ENCODE results near the gene TNS3. TPM values are rescaled to one million over a fixed set of nuclear protein-coding genes. Genes with fewer than 3 reads are reported as not detected.
A peak's percentile ranks its signal among the peaks of the same experiment; 100 is the strongest.

Gene TNS3
- total RNA-seq, 2 experiments from 2014 or later, result 0.12 to 0.52 TPM

DNA sequence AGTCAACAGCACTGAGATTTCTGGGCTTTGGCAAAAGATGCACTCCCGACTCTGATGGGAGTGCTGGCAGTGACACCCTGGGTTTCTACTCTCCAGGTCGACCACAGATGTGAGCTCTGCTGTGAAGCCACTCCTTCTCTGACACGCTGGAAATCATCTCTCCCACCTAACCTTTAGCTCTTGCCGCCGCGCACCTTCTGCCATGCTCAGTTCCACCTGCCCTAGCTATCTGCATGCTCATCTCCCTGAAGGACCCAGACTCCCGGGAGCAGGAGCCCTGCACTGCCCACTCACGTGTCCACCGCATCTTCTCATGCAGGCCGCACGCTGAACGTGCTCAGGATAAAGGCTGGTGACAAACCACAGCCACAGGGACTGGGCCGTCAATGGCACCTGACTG is 174.8 kb downstream of the TNS3 start:
- no peaks in the 10 kb centered on the region for H3K36me3 Mint-ChIP-seq
- H3K27ac Mint-ChIP-seq, result no peak overlapping the region
- H3K4me1 Mint-ChIP-seq, result peaks cover 9% of the 10 kb centered on the region

DNA sequence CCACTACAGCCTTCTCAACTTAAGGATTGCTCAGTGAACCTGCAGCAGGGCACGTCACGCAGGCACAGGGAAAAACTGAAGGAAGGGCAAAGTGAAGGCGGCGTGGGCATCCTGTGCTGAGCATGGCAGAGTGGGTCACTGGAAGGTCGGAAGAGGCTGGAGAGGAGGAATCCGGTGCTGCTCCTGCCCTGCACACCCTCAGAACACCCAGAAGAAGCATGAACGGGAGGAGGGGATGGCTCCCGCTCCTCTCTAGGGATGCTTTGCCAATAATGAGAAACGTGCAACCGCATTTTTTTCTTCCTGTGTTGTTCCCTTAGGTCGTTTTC is 175.1 kb downstream of the TNS3 start:
- Mint-ChIP-seq H3K4me3 (no peak overlapping the region), H3K27ac (no peak overlapping the region), H3K36me3 (no peaks in the 10 kb centered on the region), H3K9me3 (no peaks in the 10 kb centered on the region), H3K27me3 (no peaks in the 10 kb centered on the region), H3K4me1 (peaks cover 9% of the 10 kb centered on the region)
- DNase-seq, result no peak

More for the DNA sequence above, 174.8 kb downstream of the TNS3 start:
- DNase-seq, result no peak
- H3K27me3 Mint-ChIP-seq, result no peaks in the 10 kb centered on the region
- H3K4me3 Mint-ChIP-seq, result no peak overlapping the region
- no peaks in the 10 kb centered on the region for H3K9me3 Mint-ChIP-seq

- peaks cover 9% of the 10 kb centered on the region for H3K4me1 Mint-ChIP-seq
- no peak overlapping the region for H3K27ac Mint-ChIP-seq
- no peak overlapping the region for H3K4me3 Mint-ChIP-seq
- DNase-seq, result no peak
- no peaks in the 10 kb centered on the region for H3K36me3 Mint-ChIP-seq
- no peaks in the 10 kb centered on the region for H3K27me3 Mint-ChIP-seq
- no peaks in the 10 kb centered on the region for H3K9me3 Mint-ChIP-seq
Observed at GRCh38 chr7:47405921-47406800, 175.8 kb downstream of the TNS3 start.

DNA sequence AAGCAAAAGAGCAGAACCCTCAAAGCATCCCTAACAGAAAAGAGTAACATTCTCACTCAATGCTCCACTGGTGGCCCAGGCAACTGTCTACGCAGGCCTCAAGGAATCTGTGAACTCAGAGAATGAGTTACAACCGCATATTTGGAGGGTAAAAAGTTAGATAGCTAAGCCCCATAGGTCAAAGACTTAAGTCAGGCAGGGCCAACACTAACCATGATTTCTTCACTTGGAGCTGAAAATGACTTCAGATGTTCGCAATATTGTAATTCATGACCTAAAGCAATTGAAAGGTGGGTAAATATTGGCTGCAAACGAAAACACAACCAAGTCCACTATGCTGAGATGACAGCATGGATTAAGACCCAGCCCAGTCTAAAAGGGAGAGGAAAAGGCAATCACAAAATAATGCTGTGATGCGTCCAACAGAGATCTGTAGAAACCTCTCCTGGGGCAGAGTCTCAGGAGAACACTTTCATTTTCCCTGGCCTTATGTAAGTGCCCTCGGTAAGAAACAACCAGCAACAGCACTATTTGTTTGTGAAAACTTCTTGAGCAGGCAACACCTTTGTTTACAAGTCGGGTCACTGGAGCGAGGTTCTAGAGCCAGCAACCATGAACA is 176.5 kb downstream of the TNS3 start:
- Mint-ChIP-seq H3K4me3 (no peak overlapping the region), H3K27me3 (no peaks in the 10 kb centered on the region), H3K9me3 (no peaks in the 10 kb centered on the region), H3K36me3 (no peaks in the 10 kb centered on the region), H3K27ac (no peak overlapping the region), H3K4me1 (peaks cover 9% of the 10 kb centered on the region)
- no peak for DNase-seq

DNA sequence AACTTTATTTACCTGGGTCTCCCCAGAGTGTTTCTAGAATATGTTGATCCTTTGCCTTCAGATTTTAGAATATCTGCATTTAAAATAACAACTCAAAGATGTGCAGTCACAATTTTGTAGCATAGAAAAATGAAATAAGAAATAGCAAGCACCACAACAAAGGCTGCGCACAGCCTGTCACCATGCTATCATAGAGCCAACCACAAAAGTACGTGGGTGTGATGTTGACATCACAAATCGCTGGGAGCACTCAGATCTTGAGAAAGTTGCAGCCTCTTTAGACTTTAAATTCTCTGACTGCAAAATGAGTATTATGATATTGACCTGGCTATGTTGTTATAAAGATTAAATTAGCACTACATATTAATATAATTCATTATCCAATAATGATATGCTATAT is 177.9 kb downstream of the TNS3 start:
- Mint-ChIP-seq H3K4me1 (peaks cover 9% of the 10 kb centered on the region), H3K36me3 (no peaks in the 10 kb centered on the region), H3K9me3 (no peaks in the 10 kb centered on the region), H3K4me3 (no peak overlapping the region), H3K27ac (no peak overlapping the region), H3K27me3 (no peaks in the 10 kb centered on the region)
- DNase-seq, result peak; percentile 33

DNA sequence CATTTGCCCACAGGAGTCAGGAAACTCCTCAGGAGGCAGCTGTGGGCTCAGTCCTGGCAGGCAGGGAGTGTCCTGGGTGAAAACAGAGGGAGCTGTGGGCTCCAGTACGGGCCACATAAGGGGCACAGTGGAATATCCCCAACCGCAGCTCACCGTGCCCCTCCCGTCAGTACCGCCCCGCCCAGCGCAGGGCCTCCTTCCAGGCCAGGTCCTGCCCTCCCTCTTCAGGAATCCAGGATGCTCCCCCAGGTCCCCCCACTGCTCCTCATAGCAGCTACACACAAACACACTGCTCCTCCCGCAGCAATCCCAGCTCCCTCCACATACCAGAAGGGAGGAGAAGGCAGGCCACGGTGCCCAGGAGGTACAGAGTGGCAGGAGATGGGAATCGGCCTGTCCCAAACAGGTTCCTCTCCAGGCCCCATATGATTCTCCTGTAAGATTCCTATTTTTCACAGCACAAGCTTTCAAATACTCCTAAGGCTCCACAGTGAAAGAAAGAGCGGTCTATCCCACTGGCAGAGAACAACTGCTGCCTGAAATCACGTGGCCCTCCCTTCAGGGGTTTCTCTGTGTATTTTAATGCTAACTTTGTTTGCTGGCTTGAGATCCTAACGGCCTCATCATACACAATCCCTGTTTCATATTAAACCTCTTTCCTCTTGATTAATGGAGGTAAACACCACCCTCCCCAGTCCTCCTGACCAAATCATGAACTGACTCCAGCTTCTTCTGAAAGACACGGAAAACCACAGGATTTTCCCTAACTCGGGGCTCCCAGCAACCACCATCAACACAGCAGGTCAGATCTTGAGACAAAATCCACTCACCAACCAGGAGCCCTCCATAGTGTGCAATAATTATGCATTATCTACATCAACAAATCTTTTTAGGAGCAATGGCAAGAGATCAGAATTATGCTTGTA is 178.7 kb downstream of the TNS3 start:
- Mint-ChIP-seq H3K4me1 (peaks cover 9% of the 10 kb centered on the region), H3K27ac (no peak overlapping the region), H3K27me3 (no peaks in the 10 kb centered on the region)

GRCh38 chr7:47401611-47402570 is 180.0 kb downstream of the TNS3 start:
- H3K4me3 Mint-ChIP-seq, result no peak overlapping the region
- no peaks in the 10 kb centered on the region for H3K9me3 Mint-ChIP-seq
- peaks cover 9% of the 10 kb centered on the region for H3K4me1 Mint-ChIP-seq
- H3K27me3 Mint-ChIP-seq, result no peaks in the 10 kb centered on the region
- DNase-seq, result no peak
- H3K27ac Mint-ChIP-seq, result no peak overlapping the region
- H3K36me3 Mint-ChIP-seq, result no peaks in the 10 kb centered on the region

More for the DNA sequence above, 178.7 kb downstream of the TNS3 start:
- H3K36me3 Mint-ChIP-seq, result no peaks in the 10 kb centered on the region
- H3K4me3 Mint-ChIP-seq, result no peak overlapping the region
- DNase-seq, result no peak
- H3K9me3 Mint-ChIP-seq, result no peaks in the 10 kb centered on the region

DNA sequence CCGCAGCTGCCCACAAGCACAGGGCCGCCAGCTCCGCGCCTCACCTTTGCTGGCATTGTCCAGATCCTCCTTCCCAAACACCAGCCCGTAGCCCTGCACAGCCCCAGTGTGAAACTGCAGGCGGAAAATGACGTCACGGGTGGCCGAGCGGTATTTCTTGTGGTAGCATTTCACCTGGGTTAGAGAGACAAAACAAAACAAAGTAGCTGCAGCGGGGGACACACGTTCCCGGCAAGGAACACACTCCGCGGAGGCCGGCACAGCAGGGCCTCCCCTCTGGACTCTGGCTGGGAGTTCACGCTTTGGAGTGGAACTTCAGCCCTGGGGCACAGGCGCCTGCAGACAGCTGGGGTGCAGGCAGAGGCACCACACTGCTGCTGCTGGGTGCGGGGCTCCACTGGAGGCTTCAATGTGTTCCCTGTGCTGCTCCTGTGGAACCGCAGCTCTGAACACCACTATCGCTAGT is 181.1 kb downstream of the TNS3 start:
- no peaks in the 10 kb centered on the region for H3K9me3 Mint-ChIP-seq
- no peaks in the 10 kb centered on the region for H3K36me3 Mint-ChIP-seq
- H3K27me3 Mint-ChIP-seq, result no peaks in the 10 kb centered on the region
- H3K4me1 Mint-ChIP-seq, result peaks cover 9% of the 10 kb centered on the region
- DNase-seq, result no peak
- no peak overlapping the region for H3K27ac Mint-ChIP-seq
- H3K4me3 Mint-ChIP-seq, result no peak overlapping the region

GRCh38 chr7:47400001-47400400 is 181.9 kb downstream of the TNS3 start:
- Mint-ChIP-seq H3K9me3 (no peaks in the 10 kb centered on the region), H3K27me3 (peaks cover 4% of the 10 kb centered on the region), H3K27ac (no peak overlapping the region), H3K4me3 (no peak overlapping the region), H3K4me1 (peaks cover 9% of the 10 kb centered on the region), H3K36me3 (no peaks in the 10 kb centered on the region)
- no peak for DNase-seq

- Mint-ChIP-seq H3K4me3 (no peak overlapping the region), H3K9me3 (no peaks in the 10 kb centered on the region), H3K4me1 (no peaks in the 10 kb centered on the region), H3K27ac (no peak overlapping the region), H3K27me3 (peaks cover 5% of the 10 kb centered on the region), H3K36me3 (no peaks in the 10 kb centered on the region)
- no peak for DNase-seq
Observed at GRCh38 chr7:47394751-47395252, 187.1 kb downstream of the TNS3 start.

GRCh38 chr7:47394216-47394615 is 187.7 kb downstream of the TNS3 start:
- Mint-ChIP-seq H3K4me1 (no peaks in the 10 kb centered on the region), H3K27me3 (peaks cover 5% of the 10 kb centered on the region), H3K36me3 (no peaks in the 10 kb centered on the region), H3K4me3 (no peak overlapping the region), H3K9me3 (no peaks in the 10 kb centered on the region), H3K27ac (no peak overlapping the region)
- no peak for DNase-seq

- no peak overlapping the region for H3K27ac Mint-ChIP-seq
- no peaks in the 10 kb centered on the region for H3K4me1 Mint-ChIP-seq
- no peak overlapping the region for H3K4me3 Mint-ChIP-seq
- peaks cover 5% of the 10 kb centered on the region for H3K27me3 Mint-ChIP-seq
- no peaks in the 10 kb centered on the region for H3K36me3 Mint-ChIP-seq
- no peaks in the 10 kb centered on the region for H3K9me3 Mint-ChIP-seq
- no peak for DNase-seq
Observed at GRCh38 chr7:47393406-47393805, 188.5 kb downstream of the TNS3 start.

GRCh38 chr7:47392241-47392759 is 189.6 kb downstream of the TNS3 start:
- Mint-ChIP-seq H3K27me3 (peaks cover 5% of the 10 kb centered on the region), H3K27ac (no peak overlapping the region), H3K4me1 (no peaks in the 10 kb centered on the region)

DNA sequence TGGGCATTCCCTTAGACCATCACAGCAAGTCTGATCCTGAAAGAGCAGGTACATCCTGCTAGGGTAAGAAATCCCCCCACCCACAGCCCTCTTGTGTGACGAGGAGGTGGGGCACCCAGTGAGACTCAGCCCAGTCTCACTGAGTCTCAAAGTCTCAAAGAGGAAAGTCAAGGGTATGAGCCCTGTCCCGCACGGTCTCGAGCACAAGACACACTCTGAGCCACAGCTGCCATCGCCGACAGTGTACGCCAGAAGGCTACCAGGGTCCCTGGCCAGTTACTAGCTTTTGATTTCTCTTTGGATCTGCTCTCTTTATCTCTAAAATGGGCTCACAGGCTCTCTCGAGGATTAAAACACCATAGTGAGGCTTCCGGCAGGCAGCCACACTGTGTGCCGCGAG is 190.2 kb downstream of the TNS3 start:
- Mint-ChIP-seq H3K4me3 (no peak overlapping the region), H3K27ac (no peak overlapping the region), H3K4me1 (no peaks in the 10 kb centered on the region), H3K36me3 (no peaks in the 10 kb centered on the region), H3K27me3 (peaks cover 5% of the 10 kb centered on the region), H3K9me3 (no peaks in the 10 kb centered on the region)
- no peak for DNase-seq

More at GRCh38 chr7:47392241-47392759, 189.6 kb downstream of the TNS3 start:
- no peak for DNase-seq
- Mint-ChIP-seq H3K36me3 (no peaks in the 10 kb centered on the region), H3K9me3 (no peaks in the 10 kb centered on the region), H3K4me3 (no peak overlapping the region)
